Fibroblast of the aortic adventitia (primary cell): Measurements from ENCODE around the gene MGAT5. TPM values are rescaled to one million over a fixed set of nuclear protein-coding genes. Genes with fewer than 3 reads are reported as not detected.
A peak's percentile ranks its signal among the peaks of the same experiment; 100 is the strongest.

Experiments
- DNase-seq: peaks from one replicate; pipeline ENCODE4 v3.0.0-alpha.2; 2010; ENCODE audit warnings: low read depth
- H3K4me3 ChIP-seq: 2 replicates; pipeline ENCODE4 v1.5.1; 2011; ENCODE audit warnings: low read depth, mild to moderate bottlenecking, control low read depth, low read length, moderate library complexity
- total RNA-seq: library from RNA; depleted of rRNA; stranded (reverse); fragments of >200 nt; gene quantifications from 2 replicates; pipeline ENCODE4 v1.2.3, GENCODE V29; 2012; ENCODE audit warnings: low replicate concordance
- TF ChIP-seq, protein P1 (sequence below): IDR thresholded peaks from 2 replicates; pipeline ENCODE4 v1.5.1; 2011; ENCODE audit warnings: mild to moderate bottlenecking, low read length, control low read depth, inconsistent platforms; ENCODE audit not compliant: insufficient read depth

Gene MGAT5
- total RNA-seq, 1 donor: 46.5 TPM

DNA sequence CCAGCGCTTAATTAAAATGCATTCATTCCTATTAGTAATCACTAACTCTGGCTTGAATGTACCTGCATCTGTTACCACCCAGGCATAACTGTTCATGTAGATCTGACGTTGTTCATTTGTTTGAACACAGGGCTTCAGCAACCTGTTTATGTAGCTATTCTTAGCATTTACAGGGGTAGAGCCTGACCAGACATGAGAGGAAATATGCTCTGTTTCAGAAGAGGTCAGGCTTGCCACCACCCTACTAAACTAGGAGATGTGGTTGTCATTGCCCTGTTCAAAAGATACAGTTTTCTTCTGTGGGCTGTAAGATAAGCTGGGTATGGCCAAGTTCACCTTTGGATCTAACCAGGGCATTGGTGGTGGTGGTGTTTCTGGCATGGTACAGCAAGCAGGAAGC lies 8.8 kb downstream of the MGAT5 start:
- TF ChIP-seq, protein P1, sequence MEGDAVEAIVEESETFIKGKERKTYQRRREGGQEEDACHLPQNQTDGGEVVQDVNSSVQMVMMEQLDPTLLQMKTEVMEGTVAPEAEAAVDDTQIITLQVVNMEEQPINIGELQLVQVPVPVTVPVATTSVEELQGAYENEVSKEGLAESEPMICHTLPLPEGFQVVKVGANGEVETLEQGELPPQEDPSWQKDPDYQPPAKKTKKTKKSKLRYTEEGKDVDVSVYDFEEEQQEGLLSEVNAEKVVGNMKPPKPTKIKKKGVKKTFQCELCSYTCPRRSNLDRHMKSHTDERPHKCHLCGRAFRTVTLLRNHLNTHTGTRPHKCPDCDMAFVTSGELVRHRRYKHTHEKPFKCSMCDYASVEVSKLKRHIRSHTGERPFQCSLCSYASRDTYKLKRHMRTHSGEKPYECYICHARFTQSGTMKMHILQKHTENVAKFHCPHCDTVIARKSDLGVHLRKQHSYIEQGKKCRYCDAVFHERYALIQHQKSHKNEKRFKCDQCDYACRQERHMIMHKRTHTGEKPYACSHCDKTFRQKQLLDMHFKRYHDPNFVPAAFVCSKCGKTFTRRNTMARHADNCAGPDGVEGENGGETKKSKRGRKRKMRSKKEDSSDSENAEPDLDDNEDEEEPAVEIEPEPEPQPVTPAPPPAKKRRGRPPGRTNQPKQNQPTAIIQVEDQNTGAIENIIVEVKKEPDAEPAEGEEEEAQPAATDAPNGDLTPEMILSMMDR: no peak
- no peak for DNase-seq
- H3K4me3 ChIP-seq: no peak overlapping the region

DNA sequence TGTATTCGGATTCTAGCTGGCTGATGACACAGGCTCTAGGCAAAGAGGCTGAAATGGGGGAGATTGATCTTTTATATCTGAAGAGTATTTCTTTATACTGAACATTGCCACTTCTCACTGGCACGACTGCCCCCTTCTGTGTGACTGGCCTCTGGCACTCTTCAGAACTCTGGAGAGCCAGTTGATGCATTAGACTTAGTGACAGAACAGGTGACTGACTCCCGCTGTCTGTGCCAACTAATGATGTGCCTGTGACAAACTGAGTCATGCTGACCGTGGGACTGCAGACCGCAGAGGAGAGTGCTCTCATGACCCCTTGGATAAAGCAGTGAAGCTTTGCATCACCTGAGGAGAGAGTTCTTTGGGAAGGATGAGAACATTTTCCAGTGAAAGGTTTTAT lies 14.4 kb downstream of the MGAT5 start:
- TF ChIP-seq, protein P1: no peak
- H3K4me3 ChIP-seq: no peak overlapping the region
- DNase-seq: no peak

DNA sequence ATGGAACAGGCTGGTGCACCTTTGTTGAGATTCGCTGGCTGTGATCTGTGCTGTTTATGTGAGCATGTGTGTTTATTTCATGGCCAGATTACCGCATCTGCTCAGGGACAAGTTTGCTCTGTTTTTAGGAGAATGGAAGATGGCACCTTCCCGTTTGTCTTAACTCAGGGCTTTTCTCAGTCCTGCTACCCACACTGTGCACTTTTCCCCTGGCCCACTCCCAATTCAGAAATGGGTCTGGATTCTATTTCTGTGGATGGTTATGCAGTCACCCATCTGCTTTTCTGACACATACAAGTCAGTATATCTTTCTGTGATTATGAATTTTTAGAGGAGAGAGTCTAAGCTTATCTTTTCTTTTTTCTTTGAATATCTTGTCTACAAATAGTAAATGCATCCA lies 15.4 kb downstream of the MGAT5 start:
- DNase-seq: no peak
- TF ChIP-seq, protein P1: no peak
- no peak overlapping the region for H3K4me3 ChIP-seq

DNA sequence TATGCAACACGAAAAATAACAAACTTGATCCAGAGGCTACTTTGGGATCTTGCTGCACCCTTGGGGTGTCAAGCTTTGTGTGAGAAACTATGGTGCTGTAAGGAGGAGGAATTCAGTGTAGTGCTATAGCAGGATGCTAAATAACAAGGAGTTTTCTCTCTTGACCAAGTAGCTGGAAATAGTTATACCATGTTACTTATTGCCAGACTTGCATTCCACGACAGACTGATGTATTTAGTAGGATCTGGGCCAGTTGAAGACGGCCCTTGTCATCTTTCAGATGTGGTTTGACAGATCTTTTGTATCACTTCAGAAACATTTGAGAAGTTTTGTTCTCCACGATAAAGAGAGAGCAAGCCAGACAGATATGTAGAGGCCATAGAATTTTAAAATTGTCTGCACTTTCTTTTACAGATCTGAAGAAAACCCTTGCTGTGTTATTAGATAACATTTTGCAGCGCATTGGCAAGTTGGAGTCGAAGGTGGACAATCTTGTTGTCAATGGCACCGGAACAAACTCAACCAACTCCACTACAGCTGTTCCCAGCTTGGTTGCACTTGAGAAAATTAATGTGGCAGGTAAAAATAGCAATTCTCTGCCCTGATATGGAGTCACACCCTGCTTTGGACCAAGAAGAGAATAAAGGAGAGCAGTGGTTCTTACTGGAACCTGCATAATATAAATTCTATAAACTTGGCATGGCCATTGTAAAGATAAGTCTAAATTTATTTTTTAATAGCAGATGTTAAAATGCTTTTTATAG lies 16.3 kb downstream of the MGAT5 start:
- peak; percentile 26 for DNase-seq
- TF ChIP-seq, protein P1: no peak

DNA sequence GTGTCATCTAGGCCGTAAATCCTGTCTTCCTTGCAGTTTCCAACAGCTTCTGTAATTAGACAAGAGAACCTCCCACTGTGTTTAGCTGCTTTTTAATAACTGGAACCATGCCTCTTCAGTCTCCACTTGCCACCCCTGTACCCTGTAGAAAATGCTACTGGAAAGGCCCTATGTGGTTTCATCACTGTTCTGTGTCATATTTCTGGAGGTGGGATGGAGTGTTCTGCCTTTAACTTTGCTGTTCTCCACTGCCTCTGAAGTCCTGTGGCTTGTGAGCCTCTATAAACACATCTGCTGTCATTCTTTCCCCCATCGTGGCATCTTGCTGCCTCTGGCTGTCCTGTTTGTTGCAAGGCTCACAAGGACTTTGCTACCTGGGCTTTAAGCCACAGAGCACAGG lies 17.9 kb downstream of the MGAT5 start:
- no peak for DNase-seq
- TF ChIP-seq, protein P1: no peak
- H3K4me3 ChIP-seq: no peak overlapping the region

More for the DNA sequence above, 16.3 kb downstream of the MGAT5 start:
- no peak overlapping the region for H3K4me3 ChIP-seq

DNA sequence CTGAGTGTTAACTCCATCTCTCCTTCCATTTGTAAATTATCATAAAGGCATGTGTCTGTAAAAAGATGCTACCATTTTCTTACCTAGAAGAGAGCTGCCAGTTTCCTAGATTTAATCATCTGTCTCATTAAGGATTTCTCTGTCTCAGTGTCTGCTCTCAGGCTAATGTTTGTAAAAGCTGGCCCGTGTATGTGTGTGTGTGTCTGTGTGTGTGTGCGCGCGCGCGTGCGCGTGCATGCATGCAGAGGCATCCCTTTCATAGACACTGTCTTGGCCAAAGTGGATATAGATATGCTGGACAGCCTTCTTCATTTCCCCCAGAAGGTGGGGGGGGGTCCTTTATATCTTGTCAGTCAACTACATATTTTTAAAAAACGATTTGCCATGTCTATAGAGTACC lies 18.9 kb downstream of the MGAT5 start:
- no peak for DNase-seq
- TF ChIP-seq, protein P1: no peak
- H3K4me3 ChIP-seq: no peak overlapping the region
